ENCODE data around the gene ELF1.

DNA sequence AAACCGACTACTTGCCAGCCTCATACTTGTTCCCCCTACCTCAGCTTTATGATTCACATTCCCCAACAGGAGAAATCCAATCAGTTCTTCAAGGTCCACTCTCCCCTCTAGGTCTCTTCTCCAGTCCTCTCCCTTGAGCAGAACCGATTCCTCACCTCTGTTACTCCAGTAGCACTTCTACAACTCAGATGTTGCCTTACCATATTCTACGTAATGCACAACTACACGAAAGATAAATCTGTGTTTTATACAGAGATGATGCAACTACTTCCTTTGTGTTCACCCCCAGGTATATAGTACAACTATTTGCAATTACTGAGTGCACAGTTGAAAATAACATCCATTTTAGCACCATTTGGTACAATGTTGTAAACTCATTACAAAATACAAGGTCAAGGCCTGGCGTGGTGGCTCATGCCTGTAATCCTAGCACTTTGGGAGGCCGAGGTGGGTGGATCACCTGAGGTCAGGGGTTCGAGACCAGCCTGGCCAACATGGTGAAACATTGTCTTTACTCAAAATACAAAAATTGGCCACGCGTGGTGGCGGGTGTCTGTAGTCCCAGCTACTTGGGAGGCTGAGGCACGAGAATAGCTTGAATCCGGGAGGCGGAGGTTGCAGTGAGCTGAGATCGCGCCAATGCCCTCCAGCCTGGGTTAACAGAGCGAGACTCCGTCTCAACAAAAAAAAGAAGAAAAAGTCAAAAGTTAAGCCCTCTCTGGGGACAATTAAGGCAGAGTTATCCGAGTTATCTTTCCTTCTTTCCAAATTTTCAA is 39.4 kb upstream of the ELF1 start:
- TF ChIP-seq REST (IDR thresholded peaks at IDR 0.05; ENCODE audit: insufficient replicate concordance, low read depth) = no peak
- TF ChIP-seq POLR2AphosphoS5 (IDR thresholded peaks at IDR 0.05; ENCODE audit: low read depth) = no peak
- TF ChIP-seq CTCF (IDR thresholded peaks at IDR 0.05; ENCODE audit: insufficient read depth, low read length) = no peak
- TF ChIP-seq SPI1 (IDR thresholded peaks at IDR 0.05; ENCODE audit: borderline replicate concordance, low read depth) = no peak

Measured in HL-60 (cell line).